SW 1271 (cell line): Measurements from ENCODE around the gene MAD1L1.

Experiments
- DNase-seq, 2 experiments: peaks; one replicate each; lab custom pipeline; 2025; lab: John Stamatoyannopoulos, UW

MAD1L1 gene

DNA sequence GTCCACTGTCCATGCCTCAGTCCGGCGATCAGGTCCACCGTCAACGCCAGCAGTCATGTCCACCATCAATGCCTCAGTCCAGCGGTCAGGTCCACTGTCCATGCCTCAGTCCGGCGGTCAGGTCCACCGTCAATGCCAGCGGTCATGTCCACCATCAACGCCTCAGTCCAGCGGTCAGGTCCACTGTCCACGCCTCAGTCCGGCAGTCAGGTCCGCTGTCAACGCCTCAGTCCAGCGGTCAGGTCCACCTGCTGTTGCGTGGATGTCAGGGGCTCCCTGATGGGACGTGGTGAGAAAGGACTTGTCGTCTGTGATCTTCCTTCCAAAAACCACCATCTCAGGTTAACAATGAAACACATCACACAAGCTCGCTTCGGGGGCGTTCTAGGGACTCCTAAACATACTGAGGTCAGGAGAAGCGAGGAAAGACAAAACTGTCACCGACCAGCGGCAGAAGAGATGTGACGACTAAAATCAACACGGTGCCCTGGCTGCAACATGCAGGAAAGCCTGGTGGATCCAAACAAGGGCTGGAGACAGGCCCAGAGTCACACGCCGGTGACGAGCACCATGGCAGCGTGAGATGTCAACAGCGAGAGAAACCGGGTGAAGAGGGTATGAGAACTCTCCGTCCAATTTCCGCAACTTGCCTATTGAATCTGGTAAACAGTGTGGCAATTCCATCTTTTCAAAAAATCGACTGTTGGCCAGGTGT is 264.2 kb downstream of the MAD1L1 start:
- no peak for DNase-seq

GRCh38 chr7:1967512-1968396 is 265.0 kb downstream of the MAD1L1 start:
- DNase-seq = no peak

DNA sequence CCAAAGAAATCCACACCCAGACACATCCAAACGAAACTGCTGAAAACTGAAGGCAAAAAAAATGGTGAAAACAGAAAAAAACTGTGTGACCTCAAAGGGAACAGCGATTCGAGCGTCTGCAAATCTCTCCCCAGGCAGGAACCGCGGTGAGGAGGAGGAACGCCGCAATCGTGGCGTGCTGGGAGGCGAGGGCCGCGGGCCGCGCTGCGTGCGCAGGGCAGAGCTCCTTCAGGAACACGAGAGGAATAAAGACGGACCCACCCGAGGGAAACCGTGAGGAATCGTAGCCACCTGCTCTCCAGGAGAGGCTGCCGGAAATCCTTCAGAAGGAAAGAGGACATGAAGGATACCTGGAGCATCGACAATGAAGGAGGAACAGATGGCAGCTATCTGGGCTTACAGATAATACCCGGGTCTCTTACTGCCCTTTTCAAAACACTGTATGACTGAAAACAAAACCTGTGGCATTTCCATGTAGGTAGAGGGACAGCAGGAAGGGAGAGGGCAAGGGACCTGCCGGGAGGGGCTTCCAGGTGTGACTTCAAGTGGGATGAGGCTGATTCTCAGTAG is 266.0 kb downstream of the MAD1L1 start:
- DNase-seq = no peak

- no peak for DNase-seq
These were observed 267.0 kb downstream of the MAD1L1 start for GRCh38 chr7:1965579-1966294.

DNA sequence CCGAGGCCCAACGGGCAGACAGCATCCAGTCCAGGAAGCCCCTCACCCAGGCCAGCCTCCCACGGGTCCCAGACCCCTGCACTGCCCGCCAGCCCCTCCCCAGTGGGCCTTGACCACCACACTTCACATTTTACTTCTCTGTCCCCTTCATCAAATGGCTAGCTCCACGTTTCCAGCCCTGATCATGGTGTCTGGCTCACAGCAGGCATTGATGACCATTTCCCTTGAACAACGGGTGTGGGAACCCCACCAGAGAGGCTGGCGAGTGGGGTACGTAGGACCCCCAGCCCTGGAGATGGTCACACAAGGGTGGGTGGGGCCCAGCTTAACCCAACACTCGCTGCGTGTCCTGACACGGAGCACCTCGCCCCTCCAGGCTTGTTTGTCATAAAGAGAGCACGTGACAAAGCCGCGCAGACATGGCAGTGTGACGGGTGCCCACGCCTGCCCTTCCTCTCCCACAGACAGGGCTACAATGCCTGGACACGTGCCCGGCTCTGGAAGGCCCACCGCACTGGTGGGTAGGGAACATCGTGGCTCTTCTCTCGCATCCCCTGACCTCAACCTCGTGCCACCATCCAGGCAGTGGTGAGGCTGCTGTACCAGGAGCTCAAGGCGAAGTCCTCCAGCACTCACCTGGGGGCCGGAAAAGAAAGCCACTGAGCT is 267.7 kb downstream of the MAD1L1 start:
- no peak for DNase-seq

GRCh38 chr7:1964211-1964912 is 268.4 kb downstream of the MAD1L1 start:
- no peak for DNase-seq

DNA sequence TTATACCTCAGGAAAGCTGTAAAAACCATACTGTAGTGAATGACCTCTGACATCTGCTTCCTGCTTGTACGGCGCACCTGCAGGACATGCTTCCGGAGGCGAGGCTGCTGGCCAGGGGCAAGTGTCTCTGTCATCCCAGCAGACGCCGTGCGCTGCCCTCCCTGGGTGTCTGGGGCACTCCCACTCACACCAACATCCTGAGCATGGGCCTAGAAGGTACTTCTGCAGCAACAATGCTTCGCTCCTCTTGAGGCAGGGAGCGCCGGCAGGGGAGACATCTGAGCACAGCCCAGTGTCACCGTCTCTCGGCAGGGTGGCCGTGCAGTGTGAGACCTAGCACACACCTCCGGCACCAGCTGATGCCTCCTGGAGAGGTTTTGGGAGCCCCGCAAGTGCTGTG is 269.2 kb downstream of the MAD1L1 start:
- DNase-seq = no peak

DNA sequence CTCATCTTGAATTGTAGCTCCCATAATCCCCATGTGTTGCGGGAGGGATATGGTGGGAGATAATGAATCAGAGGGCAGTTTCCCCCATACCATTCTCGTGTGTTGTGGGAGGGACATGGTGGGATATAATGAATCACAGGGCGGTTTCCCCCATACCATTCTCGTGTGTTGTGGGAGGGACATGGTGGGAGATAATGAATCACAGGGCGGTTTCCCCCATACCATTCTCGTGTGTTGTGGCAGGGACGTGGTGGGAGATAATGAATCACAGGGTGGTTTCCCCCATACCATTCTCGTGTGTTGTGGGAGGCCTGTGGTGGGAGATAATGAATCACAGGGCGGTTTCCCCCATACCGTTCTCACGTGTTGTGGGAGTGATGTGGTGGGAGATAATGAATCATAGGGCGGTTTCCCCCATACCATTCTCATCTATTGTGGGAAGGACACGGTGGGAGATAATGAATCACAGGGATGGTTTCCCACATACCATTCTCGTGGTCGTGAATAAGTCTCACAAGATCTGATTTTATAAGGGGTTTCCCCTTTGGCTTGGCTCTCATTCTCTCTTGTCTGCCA is 271.0 kb downstream of the MAD1L1 start:
- DNase-seq = no peak

DNA sequence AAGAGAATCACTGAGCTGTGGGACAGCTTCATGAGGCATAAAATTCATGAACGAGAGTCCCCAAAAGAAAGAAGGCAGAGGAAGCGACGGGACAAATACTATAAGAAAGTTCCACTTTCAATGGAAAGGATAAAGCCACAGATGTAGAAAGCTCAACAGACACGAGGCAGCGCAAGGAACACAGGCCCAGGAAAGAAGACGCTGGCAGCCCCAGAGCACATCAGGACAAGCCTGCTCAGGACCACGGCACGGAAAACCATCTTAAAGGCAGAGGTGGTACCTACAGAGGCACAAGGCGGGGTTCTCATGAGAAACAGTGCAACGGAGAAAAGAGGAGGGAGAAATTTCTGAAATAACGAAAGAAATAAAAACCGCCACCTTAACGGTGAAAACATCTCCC is 273.4 kb downstream of the MAD1L1 start:
- no peak for DNase-seq

DNA sequence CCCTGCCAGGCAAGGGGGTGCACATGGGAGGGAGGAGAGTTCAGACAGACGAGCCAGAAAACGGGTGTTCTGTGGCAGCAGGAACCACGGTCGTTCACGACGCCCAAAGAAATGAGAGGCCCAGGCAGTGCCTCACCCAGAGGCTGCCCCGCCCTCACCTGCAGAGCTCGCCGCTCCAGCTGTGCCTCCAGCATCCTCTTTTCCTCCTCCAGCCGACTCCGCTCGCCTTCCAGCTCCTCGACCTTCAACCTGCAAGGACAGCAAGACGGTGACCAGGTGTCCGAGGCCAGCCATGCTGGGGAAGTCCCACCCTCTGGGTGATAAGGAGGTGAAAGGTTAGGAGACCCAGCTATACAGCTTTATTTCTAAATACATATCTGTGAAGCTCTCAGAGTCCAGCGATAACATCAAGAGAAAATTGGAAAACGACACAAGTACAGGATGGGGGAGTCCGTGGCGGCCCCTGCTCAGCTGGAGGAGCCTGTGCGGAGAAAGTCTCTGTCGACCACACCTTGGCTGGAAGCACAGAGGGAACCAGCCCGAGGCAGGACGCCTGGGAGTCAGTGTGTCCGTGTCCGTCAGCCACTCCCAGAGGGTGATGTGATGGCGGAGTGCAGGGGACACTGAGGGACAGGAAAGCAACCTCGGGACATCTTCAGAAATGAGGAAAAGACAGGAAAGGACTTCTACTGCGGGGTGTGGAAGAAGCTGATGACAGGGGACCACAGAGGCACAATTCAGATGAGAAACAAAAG is 275.1 kb downstream of the MAD1L1 start:
- no peak for DNase-seq

- no peak for DNase-seq
These were observed 275.9 kb downstream of the MAD1L1 start for GRCh38 chr7:1956611-1957470.

DNA sequence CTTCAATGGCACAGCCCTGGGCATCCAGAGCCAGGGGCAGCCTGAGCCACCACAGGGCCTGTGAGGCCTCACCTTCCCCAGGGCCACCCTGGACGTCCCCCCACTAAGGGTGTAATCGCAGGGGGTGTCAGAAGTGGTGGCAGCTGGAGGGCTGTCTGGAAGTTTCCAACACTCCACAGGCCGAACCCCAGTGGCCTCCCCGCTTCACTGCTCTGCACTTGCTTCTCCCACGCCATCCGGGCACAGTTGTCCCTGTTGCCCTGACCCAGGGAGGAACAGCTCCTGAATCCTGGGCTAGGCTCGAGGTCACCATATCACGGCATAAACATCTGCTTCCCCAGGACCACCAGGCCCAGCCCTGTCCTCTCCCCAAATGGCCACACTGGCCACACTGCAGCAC is 276.6 kb downstream of the MAD1L1 start:
- no peak for DNase-seq

DNA sequence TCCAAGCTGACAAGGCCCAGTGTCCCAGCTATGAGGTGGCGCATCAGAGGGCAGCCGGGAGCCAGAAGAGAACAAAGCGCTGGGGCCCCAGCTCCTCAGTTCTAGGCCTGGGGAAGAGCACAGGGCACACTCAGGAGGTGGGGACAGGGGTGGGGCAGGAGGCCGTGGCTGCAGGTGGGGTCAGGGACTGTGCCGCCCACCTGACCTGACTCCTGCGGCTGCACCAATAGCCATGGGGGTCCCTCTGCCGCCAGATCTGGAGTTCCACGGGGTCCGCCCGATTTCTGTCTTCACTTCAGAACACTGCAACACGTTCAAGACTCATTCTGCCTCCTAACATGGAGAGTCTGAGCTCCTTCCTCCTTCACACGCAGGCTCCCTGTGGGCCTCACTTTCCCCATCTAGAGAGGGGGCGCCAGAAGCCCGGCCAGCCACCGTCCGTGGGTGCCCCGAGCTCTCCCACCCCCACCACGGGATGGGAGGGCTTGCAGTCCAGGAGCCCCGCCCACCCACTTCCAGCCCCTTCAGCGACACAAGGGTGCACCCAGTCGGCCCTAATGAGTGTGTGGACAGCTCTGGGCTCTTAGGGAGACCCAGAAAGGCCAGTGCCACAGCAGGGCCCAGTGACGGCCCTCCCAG is 278.3 kb downstream of the MAD1L1 start:
- no peak for DNase-seq

- DNase-seq = no peak
These were observed 279.2 kb downstream of the MAD1L1 start for GRCh38 chr7:1953199-1954190.

DNA sequence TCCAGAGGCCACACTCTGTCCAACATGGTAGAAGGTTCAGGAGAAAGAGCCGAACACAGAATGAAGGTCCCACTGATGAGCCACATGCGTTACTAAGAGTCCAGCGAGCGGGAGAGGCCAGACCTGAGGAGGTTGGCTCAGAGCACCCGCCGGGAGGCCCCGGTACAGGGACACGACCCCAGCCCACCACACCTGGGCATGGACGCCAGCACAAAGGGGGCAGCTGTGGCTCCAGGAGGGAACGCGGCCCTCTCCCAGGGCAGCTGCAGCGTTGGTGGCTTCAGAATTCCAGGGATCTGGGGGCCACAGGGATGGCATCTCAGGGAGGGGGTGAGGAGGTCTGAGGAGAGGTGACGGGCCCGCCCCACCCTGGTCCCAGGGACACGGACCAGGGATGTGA is 280.0 kb downstream of the MAD1L1 start:
- DNase-seq = no peak

DNA sequence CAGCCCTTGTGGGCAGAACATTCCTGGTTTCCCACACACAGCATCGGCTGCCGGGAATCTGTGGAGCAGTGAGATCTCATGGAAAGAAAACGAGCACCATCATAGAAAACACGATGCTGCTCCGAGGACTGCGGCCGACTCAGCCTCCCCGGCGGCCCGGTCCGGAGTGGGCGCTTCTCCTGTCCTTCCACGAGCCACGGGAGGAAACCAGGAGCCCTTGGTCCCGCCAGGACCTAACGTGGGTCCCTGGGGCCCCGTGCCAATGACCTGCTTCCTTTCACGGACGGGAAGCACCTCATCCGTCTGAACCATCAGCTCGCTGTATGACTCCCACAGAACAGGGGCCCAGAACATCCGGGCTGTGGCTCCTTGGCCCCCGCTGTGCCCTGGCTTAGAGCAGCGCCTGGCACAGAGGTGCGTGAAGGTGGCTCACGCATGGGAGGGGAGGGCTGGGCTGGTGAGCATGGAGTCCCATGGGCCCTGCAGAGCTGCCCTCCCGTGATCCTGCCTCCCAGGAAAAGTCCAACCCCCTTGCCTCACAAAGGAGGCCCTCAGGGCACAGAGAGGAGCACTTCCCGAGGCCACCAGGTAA is 280.5 kb downstream of the MAD1L1 start:
- no peak for DNase-seq

- DNase-seq = no peak
These were observed 281.1 kb downstream of the MAD1L1 start for GRCh38 chr7:1951600-1951999.
